Trophoblast cell (in vitro differentiated cells and primary cell): Measurements from ENCODE around the gene KRT10.
A peak's percentile ranks its signal among the peaks of the same experiment; 100 is the strongest.

Source experiments
- DNase-seq, 2 donors: peaks; one replicate each; pipeline ENCODE4 v3.0.0-alpha.2; 2016
- H2AFZ ChIP-seq: 2 replicates; pipeline ENCODE4 v1.6.1; 2013; ENCODE audit warnings: low read length, moderate library complexity, mild to moderate bottlenecking; ENCODE audit not compliant: insufficient read depth, poor library complexity
- H2AK5ac ChIP-seq: 2 replicates; pipeline ENCODE4 v1.6.1; 2013; ENCODE audit warnings: mild to moderate bottlenecking, low read length
- H2BK120ac ChIP-seq: 2 replicates; pipeline ENCODE4 v1.6.1; 2013; ENCODE audit warnings: low read length, mild to moderate bottlenecking, moderate library complexity; ENCODE audit not compliant: insufficient read depth, poor library complexity
- H2BK12ac ChIP-seq: 2 replicates; pipeline ENCODE4 v1.6.1; 2013; ENCODE audit warnings: mild to moderate bottlenecking, low read length, moderate library complexity
- H2BK5ac ChIP-seq: 2 replicates; pipeline ENCODE4 v1.6.1; 2013; ENCODE audit warnings: low read length, low read depth, moderate library complexity, mild to moderate bottlenecking; ENCODE audit not compliant: poor library complexity
- H3K14ac ChIP-seq: 2 replicates; pipeline ENCODE4 v1.6.1; 2013; ENCODE audit warnings: mild to moderate bottlenecking, low read length
- H3K18ac ChIP-seq: 2 replicates; pipeline ENCODE4 v1.6.1; 2013; ENCODE audit warnings: mild to moderate bottlenecking, low read length
- H3K23ac ChIP-seq: 2 replicates; pipeline ENCODE4 v1.6.1; 2013; ENCODE audit warnings: low read length
- H3K27ac ChIP-seq: 2 replicates; pipeline ENCODE4 v1.5.1; 2013; ENCODE audit warnings: low read depth, mild to moderate bottlenecking, inconsistent platforms, low read length, moderate library complexity
- H3K27me3 ChIP-seq: 2 replicates; pipeline ENCODE4 v1.6.1; 2013; ENCODE audit warnings: inconsistent platforms, mild to moderate bottlenecking, low read length, moderate library complexity; ENCODE audit not compliant: insufficient read depth
- H3K36me3 ChIP-seq, 2 experiments: 1 replicate in 1 of 2; 2 replicates in 1 of 2; pipeline ENCODE4 v1.6.1; 2013; ENCODE audit warnings: low read length in 2 of 2, mild to moderate bottlenecking in 2 of 2, moderate library complexity in 1 of 2; ENCODE audit not compliant: insufficient read depth in 2 of 2, control insufficient read depth in 1 of 2
- H3K4ac ChIP-seq: 2 replicates; pipeline ENCODE4 v1.6.1; 2013; ENCODE audit warnings: low read depth, mild to moderate bottlenecking, low read length, moderate library complexity
- H3K4me1 ChIP-seq, 2 experiments: 1 replicate in 1 of 2; 2 replicates in 1 of 2; pipeline ENCODE4 v1.6.1; 2013; ENCODE audit warnings: low read length in 2 of 2, mild to moderate bottlenecking in 2 of 2, moderate library complexity in 1 of 2; ENCODE audit not compliant: insufficient read depth in 2 of 2, control insufficient read depth in 1 of 2
- H3K4me2 ChIP-seq: 2 replicates; pipeline ENCODE4 v1.6.1; 2013; ENCODE audit warnings: inconsistent platforms, mild to moderate bottlenecking, low read length, moderate library complexity
- H3K4me3 ChIP-seq: 2 replicates; pipeline ENCODE4 v1.5.1; 2013; ENCODE audit warnings: mild to moderate bottlenecking, low read depth, low read length, inconsistent platforms
- H3K79me1 ChIP-seq: one replicate; pipeline ENCODE4 v1.6.1; 2013; ENCODE audit warnings: low read length
- H3K79me2 ChIP-seq: 2 replicates; pipeline ENCODE4 v1.6.1; 2013; ENCODE audit warnings: low read length, mild to moderate bottlenecking; ENCODE audit not compliant: control insufficient read depth, insufficient read depth, poor library complexity
- H3K9ac ChIP-seq: 2 replicates; pipeline ENCODE4 v1.6.1; 2013; ENCODE audit warnings: mild to moderate bottlenecking, low read length
- H3K9me3 ChIP-seq: 2 replicates; pipeline ENCODE4 v1.6.1; 2013; ENCODE audit warnings: low read depth, mild to moderate bottlenecking, control low read depth, inconsistent platforms, low read length; ENCODE audit not compliant: insufficient read depth
- H4K12ac ChIP-seq: 2 replicates; pipeline ENCODE4 v1.6.1; 2013; ENCODE audit warnings: low read depth, mild to moderate bottlenecking, low read length, moderate library complexity
- H4K8ac ChIP-seq: 2 replicates; pipeline ENCODE4 v1.6.1; 2013; ENCODE audit warnings: low read depth, mild to moderate bottlenecking, low read length, moderate library complexity
- H4K91ac ChIP-seq: one replicate; pipeline ENCODE4 v1.6.1; 2013; ENCODE audit warnings: low read depth, mild to moderate bottlenecking, low read length, moderate library complexity
- WGBS: extraction: QIAGEN DNeasy Blood & Tissue Kit; methylation state at CpG from one replicate; pipeline ENCODE4 v1.1.7; 2013; ENCODE audit warnings: missing lambda C conversion rate; ENCODE audit not compliant: insufficient read length, insufficient coverage; ENCODE audit errors: extremely low coverage; 5-methylcytosine and 5-hydroxymethylcytosine counted together

KRT10 gene

DNA sequence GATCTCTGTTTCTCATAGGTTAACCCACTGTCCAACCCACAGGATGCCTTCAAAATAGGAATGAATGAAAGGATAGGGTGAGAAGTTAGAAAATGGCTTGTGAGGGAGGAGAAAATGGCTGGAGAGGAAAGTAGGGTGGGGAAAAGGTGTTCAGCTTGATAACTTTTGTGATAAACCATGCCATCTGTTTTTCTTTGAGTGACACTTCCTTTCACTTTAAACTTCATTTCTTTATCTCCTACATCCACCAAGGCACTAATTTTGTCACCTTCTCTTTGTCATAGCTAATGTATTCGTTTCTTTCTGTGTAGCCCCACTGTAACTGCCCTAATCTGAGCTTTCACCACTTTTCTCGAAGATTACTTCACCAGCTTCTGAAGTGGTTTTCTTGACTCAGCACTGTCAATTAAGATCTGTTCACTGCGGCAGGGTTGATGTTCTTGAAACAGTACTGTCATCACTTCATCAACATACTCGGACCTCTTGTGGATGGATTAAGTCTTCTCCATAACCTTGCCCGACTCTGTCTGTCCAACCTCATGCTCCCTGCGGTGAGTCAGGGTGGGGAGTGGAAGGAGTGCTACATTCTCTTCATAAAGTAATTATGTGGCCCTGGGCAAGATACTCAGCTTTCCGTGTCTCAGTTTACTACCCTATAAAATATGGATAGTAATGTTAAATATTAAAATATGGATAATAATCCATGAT lies 5.5 kb upstream of the KRT10 start:
- Histone ChIP-seq H2BK5ac (no peak overlapping the region), H3K4me1 (no peaks in the 10 kb centered on the region), H3K18ac (no peak overlapping the region), H2AFZ (no peak overlapping the region), H3K27ac (no peak overlapping the region), H4K12ac (no peak overlapping the region), H3K4ac (no peak overlapping the region), H4K91ac (no peak overlapping the region), H3K4me2 (no peak overlapping the region), H4K8ac (no peak overlapping the region), H3K9ac (no peak overlapping the region), H3K9me3 (no peaks in the 10 kb centered on the region), H3K36me3 (no peaks in the 10 kb centered on the region), H3K79me1 (no peaks in the 10 kb centered on the region), H3K23ac (no peak overlapping the region), H2BK120ac (no peak overlapping the region), H3K14ac (no peak overlapping the region), H3K79me2 (no peaks in the 10 kb centered on the region), H2BK12ac (no peak overlapping the region), H2AK5ac (no peak overlapping the region), H3K4me3 (no peak overlapping the region), H3K27me3 (no peaks in the 10 kb centered on the region)
- whole genome bisulfite sequencing, result no CpG with 5 or more reads among the region's 7 CpGs
- peak; percentile 8 to 27 for DNase-seq

GRCh38 chr17:40825599-40825998 lies 3.2 kb upstream of the KRT10 start:
- DNase-seq, result no peak
- Histone ChIP-seq H3K9me3 (no peaks in the 10 kb centered on the region), H2AFZ (no peak overlapping the region), H4K8ac (no peak overlapping the region), H3K4me3 (no peak overlapping the region), H3K9ac (no peak overlapping the region), H3K18ac (no peak overlapping the region), H3K27ac (no peak overlapping the region), H3K4me2 (no peak overlapping the region), H2AK5ac (no peak overlapping the region), H4K12ac (no peak overlapping the region), H3K23ac (peak overlapping the region; percentile 22), H2BK5ac (no peak overlapping the region), H3K36me3 (peaks cover 0 to 2% of the 10 kb centered on the region in 2 experiments), H3K79me2 (no peaks in the 10 kb centered on the region), H3K27me3 (no peaks in the 10 kb centered on the region), H3K79me1 (no peaks in the 10 kb centered on the region), H4K91ac (no peak overlapping the region), H2BK120ac (no peak overlapping the region), H3K4me1 (no peaks in the 10 kb centered on the region), H3K14ac (no peak overlapping the region), H2BK12ac (no peak overlapping the region), H3K4ac (no peak overlapping the region)
- WGBS, result no CpG with 5 or more reads among the region's 2 CpGs

GRCh38 chr17:40824015-40824832 lies 1.8 kb upstream of the KRT10 start:
- Histone ChIP-seq H3K14ac (no peak overlapping the region), H2AK5ac (no peak overlapping the region), H3K36me3 (peaks cover 0 to 2% of the 10 kb centered on the region in 2 experiments), H3K4me2 (no peak overlapping the region), H3K79me2 (no peaks in the 10 kb centered on the region), H3K27ac (no peak overlapping the region), H3K23ac (no peak overlapping the region), H4K8ac (no peak overlapping the region), H3K27me3 (no peaks in the 10 kb centered on the region), H3K18ac (no peak overlapping the region), H3K4ac (no peak overlapping the region), H2AFZ (no peak overlapping the region), H2BK120ac (no peak overlapping the region), H2BK12ac (no peak overlapping the region), H3K9me3 (no peaks in the 10 kb centered on the region), H3K9ac (no peak overlapping the region), H4K12ac (no peak overlapping the region), H2BK5ac (no peak overlapping the region), H3K4me3 (no peak overlapping the region), H3K4me1 (no peaks in the 10 kb centered on the region), H3K79me1 (no peaks in the 10 kb centered on the region), H4K91ac (no peak overlapping the region)
- WGBS, result no CpG with 5 or more reads among the region's 1 CpG
- DNase-seq, result no peak

- Histone ChIP-seq H3K23ac (no peak overlapping the region), H2AK5ac (no peak overlapping the region), H2AFZ (no peak overlapping the region), H4K12ac (no peak overlapping the region), H3K36me3 (peaks cover 0 to 9% of the 10 kb centered on the region in 2 experiments), H3K4me3 (no peak overlapping the region), H3K27me3 (no peaks in the 10 kb centered on the region), H3K4me2 (no peak overlapping the region), H3K79me1 (peaks cover 3% of the 10 kb centered on the region), H3K4ac (no peak overlapping the region), H3K9me3 (peaks cover 1% of the 10 kb centered on the region), H3K4me1 (no peaks in the 10 kb centered on the region), H4K8ac (no peak overlapping the region), H2BK120ac (no peak overlapping the region), H4K91ac (no peak overlapping the region), H2BK12ac (no peak overlapping the region), H3K18ac (no peak overlapping the region), H3K27ac (no peak overlapping the region), H2BK5ac (no peak overlapping the region), H3K9ac (no peak overlapping the region), H3K79me2 (peaks cover 2% of the 10 kb centered on the region), H3K14ac (no peak overlapping the region)
- DNase-seq, result no peak
These were observed 878 bp downstream of the KRT10 start for GRCh38 chr17:40821536-40821935.
